Activated naive CD8-positive, alpha-beta T cell (primary cell): Measurements from ENCODE around the gene RHOH.
"Not testable (repeated sequence)": the region's sequence is repeated elsewhere in the genome, so short reads cannot be mapped to it uniquely, and the experiment has no call there.

Experiments
- H3K27ac Mint-ChIP-seq: one replicate; pipeline ENCODE4 v1.8.0; 2021; ENCODE audit warnings: mixed read lengths
- H3K27me3 Mint-ChIP-seq: one replicate; pipeline ENCODE4 v1.8.0; 2021; ENCODE audit warnings: mixed read lengths
- H3K36me3 Mint-ChIP-seq: one replicate; pipeline ENCODE4 v1.8.0; 2021; ENCODE audit warnings: mixed read lengths
- H3K4me1 Mint-ChIP-seq: one replicate; pipeline ENCODE4 v1.8.0; 2021; ENCODE audit warnings: low read depth, mixed read lengths
- H3K4me3 Mint-ChIP-seq: one replicate; pipeline ENCODE4 v1.8.0; 2021; ENCODE audit warnings: mild to moderate bottlenecking, mixed read lengths
- H3K9me3 Mint-ChIP-seq: one replicate; pipeline ENCODE4 v1.8.0; 2021; ENCODE audit warnings: low read depth, mixed read lengths

The RHOH gene

GRCh38 chr4:40264995-40265909 lies 68.4 kb downstream of the RHOH start:
- Mint-ChIP-seq H3K36me3 (no peaks in the 10 kb centered on the region), H3K4me1 (peaks cover 76% of the 10 kb centered on the region), H3K4me3 (peak overlapping the region; percentile 80), H3K9me3 (no peaks in the 10 kb centered on the region), H3K27ac (peak overlapping the region; percentile 99), H3K27me3 (no peaks in the 10 kb centered on the region)

- H3K9me3 Mint-ChIP-seq = no peaks in the 10 kb centered on the region
- no peaks in the 10 kb centered on the region for H3K36me3 Mint-ChIP-seq
- peak overlapping the region; percentile 99 for H3K27ac Mint-ChIP-seq
- no peaks in the 10 kb centered on the region for H3K27me3 Mint-ChIP-seq
- peaks cover 74% of the 10 kb centered on the region for H3K4me1 Mint-ChIP-seq
- H3K4me3 Mint-ChIP-seq = peak overlapping the region; percentile 80
Measured at GRCh38 chr4:40265910-40266274, 69.1 kb downstream of the RHOH start.

GRCh38 chr4:40269133-40269532 lies 72.3 kb downstream of the RHOH start:
- Mint-ChIP-seq H3K4me1 (peaks cover 68% of the 10 kb centered on the region), H3K9me3 (no peaks in the 10 kb centered on the region), H3K27me3 (no peaks in the 10 kb centered on the region), H3K36me3 (no peaks in the 10 kb centered on the region), H3K27ac (peak overlapping the region; percentile 28), H3K4me3 (no peak overlapping the region)

GRCh38 chr4:40270609-40271008 lies 73.8 kb downstream of the RHOH start:
- Mint-ChIP-seq H3K4me3 (no peak overlapping the region), H3K36me3 (no peaks in the 10 kb centered on the region), H3K4me1 (peaks cover 67% of the 10 kb centered on the region), H3K9me3 (no peaks in the 10 kb centered on the region), H3K27ac (no peak overlapping the region), H3K27me3 (no peaks in the 10 kb centered on the region)

- Mint-ChIP-seq H3K4me1 (peaks cover 52% of the 10 kb centered on the region), H3K9me3 (no peaks in the 10 kb centered on the region), H3K4me3 (peak overlapping the region; percentile 14), H3K27ac (peak overlapping the region; percentile 69), H3K36me3 (no peaks in the 10 kb centered on the region), H3K27me3 (no peaks in the 10 kb centered on the region)
Measured at GRCh38 chr4:40275065-40275730, 78.4 kb downstream of the RHOH start.

GRCh38 chr4:40276546-40276945 lies 79.7 kb downstream of the RHOH start:
- peak overlapping the region; percentile 28 for H3K27ac Mint-ChIP-seq
- H3K36me3 Mint-ChIP-seq = peaks cover 5% of the 10 kb centered on the region
- H3K4me1 Mint-ChIP-seq = peaks cover 61% of the 10 kb centered on the region
- H3K27me3 Mint-ChIP-seq = no peaks in the 10 kb centered on the region
- no peak overlapping the region for H3K4me3 Mint-ChIP-seq
- H3K9me3 Mint-ChIP-seq = no peaks in the 10 kb centered on the region

- Mint-ChIP-seq H3K36me3 (peaks cover 12% of the 10 kb centered on the region), H3K4me3 (peak overlapping the region; percentile 56), H3K9me3 (peaks cover 5% of the 10 kb centered on the region), H3K4me1 (peaks cover 68% of the 10 kb centered on the region), H3K27ac (peak overlapping the region; percentile 97), H3K27me3 (no peaks in the 10 kb centered on the region)
Measured at GRCh38 chr4:40280586-40280985, 83.8 kb downstream of the RHOH start.

- Mint-ChIP-seq H3K9me3 (peaks cover 5% of the 10 kb centered on the region), H3K4me3 (peak overlapping the region; percentile 56), H3K4me1 (peaks cover 68% of the 10 kb centered on the region), H3K36me3 (peaks cover 14% of the 10 kb centered on the region), H3K27ac (peak overlapping the region; percentile 97), H3K27me3 (no peaks in the 10 kb centered on the region)
Measured at GRCh38 chr4:40281099-40281498, 84.3 kb downstream of the RHOH start.

GRCh38 chr4:40281913-40282312 lies 85.1 kb downstream of the RHOH start:
- H3K27ac Mint-ChIP-seq = peak overlapping the region; percentile 97
- H3K36me3 Mint-ChIP-seq = peaks cover 14% of the 10 kb centered on the region
- H3K27me3 Mint-ChIP-seq = no peaks in the 10 kb centered on the region
- peaks cover 5% of the 10 kb centered on the region for H3K9me3 Mint-ChIP-seq
- H3K4me1 Mint-ChIP-seq = peaks cover 65% of the 10 kb centered on the region
- H3K4me3 Mint-ChIP-seq = peak overlapping the region; percentile 1

- Mint-ChIP-seq H3K4me3 (peak overlapping the region; percentile 7), H3K36me3 (peaks cover 14% of the 10 kb centered on the region), H3K4me1 (peaks cover 63% of the 10 kb centered on the region), H3K27ac (peak overlapping the region; percentile 97)
- not testable (repeated sequence) for H3K27me3 Mint-ChIP-seq, H3K9me3 Mint-ChIP-seq
Measured at GRCh38 chr4:40282857-40283256, 86.0 kb downstream of the RHOH start.

GRCh38 chr4:40283413-40283812 lies 86.6 kb downstream of the RHOH start:
- no peaks in the 10 kb centered on the region for H3K27me3 Mint-ChIP-seq
- peak overlapping the region; percentile 97 for H3K27ac Mint-ChIP-seq
- peaks cover 14% of the 10 kb centered on the region for H3K36me3 Mint-ChIP-seq
- peaks cover 5% of the 10 kb centered on the region for H3K9me3 Mint-ChIP-seq
- peaks cover 69% of the 10 kb centered on the region for H3K4me1 Mint-ChIP-seq
- peak overlapping the region; percentile 62 for H3K4me3 Mint-ChIP-seq

- peak overlapping the region; percentile 62 for H3K4me3 Mint-ChIP-seq
- H3K27ac Mint-ChIP-seq = peak overlapping the region; percentile 97
- H3K4me1 Mint-ChIP-seq = peaks cover 74% of the 10 kb centered on the region
- peaks cover 14% of the 10 kb centered on the region for H3K36me3 Mint-ChIP-seq
- H3K9me3 Mint-ChIP-seq = peaks cover 5% of the 10 kb centered on the region
- no peaks in the 10 kb centered on the region for H3K27me3 Mint-ChIP-seq
Measured at GRCh38 chr4:40283968-40284367, 87.1 kb downstream of the RHOH start.

- Mint-ChIP-seq H3K9me3 (peaks cover 5% of the 10 kb centered on the region), H3K27me3 (no peaks in the 10 kb centered on the region), H3K4me1 (peaks cover 83% of the 10 kb centered on the region), H3K36me3 (peaks cover 13% of the 10 kb centered on the region), H3K27ac (peak overlapping the region; percentile 97), H3K4me3 (no peak overlapping the region)
Measured at GRCh38 chr4:40285692-40286091, 88.9 kb downstream of the RHOH start.

- peaks cover 8% of the 10 kb centered on the region for H3K36me3 Mint-ChIP-seq
Measured at GRCh38 chr4:40288566-40288965, 91.7 kb downstream of the RHOH start.

More at GRCh38 chr4:40288566-40288965, 91.7 kb downstream of the RHOH start:
- Mint-ChIP-seq H3K9me3 (peaks cover 5% of the 10 kb centered on the region), H3K4me1 (peaks cover 80% of the 10 kb centered on the region), H3K27ac (peak overlapping the region; percentile 87), H3K27me3 (no peaks in the 10 kb centered on the region), H3K4me3 (no peak overlapping the region)
